Raji (cell line): ENCODE results near the gene AIRE.

Experiments used
- POLR2A ChIP-seq: IDR thresholded peaks from 2 replicates; pipeline ENCODE4 v1.6.1; 2011; ENCODE audit warnings: low read depth, low read length, control low read depth; ENCODE audit not compliant: insufficient read depth

AIRE gene

GRCh38 chr21:44325386-44326271 lies 40.0 kb downstream of the AIRE start:
- no peak for TF ChIP-seq POLR2A

- no peak for TF ChIP-seq POLR2A
Measured at GRCh38 chr21:44326272-44326647, 40.6 kb downstream of the AIRE start.

DNA sequence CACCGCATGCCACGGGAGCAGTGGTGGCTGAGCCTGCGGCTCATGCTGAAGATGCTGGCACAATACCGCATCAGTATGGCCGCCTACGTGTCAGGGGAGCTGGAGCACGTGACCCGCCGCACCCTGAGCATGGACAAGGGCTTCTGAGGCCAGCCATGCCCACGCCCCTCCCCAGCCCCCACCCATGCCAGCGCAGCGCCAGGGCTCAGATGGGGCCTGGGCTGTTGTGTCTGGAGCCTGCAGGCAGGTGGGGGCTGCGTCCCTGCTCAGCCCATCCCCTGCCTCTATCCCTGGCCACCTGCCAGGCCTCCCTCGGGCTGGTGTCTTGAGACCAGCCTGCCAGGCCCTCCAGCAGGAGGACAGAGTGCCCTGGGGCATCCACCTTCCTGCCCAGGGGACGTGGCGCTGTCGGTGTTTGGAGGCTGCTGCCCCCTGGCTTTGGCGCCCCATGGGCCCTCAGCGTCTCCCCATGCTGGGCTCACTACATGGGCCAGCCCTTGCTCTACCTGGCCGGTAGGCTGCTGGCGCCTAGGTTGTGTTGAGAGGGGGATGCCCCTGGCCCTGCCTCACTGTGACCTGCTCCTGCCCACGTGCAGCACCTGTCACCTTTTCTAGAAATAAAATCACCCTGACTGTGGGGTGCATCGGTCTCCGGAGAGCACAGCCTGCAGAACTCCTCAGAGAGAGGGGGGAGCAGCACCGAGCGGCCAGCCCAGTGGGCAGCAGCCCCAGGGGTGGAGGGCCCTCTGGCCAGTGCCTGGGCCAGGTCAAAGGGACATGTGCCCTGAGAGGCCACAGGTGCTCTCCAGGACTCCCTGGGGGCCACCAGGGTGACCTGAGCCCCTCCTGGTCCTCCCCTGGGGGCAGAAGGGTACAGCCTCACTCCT lies 41.3 kb downstream of the AIRE start:
- TF ChIP-seq POLR2A = no peak

DNA sequence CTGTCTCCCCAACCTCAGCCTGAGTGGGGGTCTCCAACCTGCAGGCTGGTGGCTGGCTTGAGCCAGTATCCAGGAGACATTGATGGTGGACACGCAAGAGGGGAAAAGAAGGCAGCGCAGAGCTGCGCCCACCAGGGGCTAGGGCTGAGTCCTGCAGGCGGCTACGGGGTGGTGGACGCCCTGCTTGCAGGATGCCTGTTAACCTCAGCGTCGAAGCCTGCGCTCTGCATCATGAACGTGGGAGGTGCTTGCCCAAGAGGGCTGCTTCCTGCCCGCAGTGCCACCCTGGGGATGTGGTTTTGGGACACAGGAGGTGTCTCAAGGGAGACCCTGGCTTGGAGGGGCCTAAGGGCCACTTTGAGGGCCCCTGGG lies 41.9 kb downstream of the AIRE start:
- TF ChIP-seq POLR2A = no peak

GRCh38 chr21:44328242-44328895 lies 42.7 kb downstream of the AIRE start:
- TF ChIP-seq POLR2A = no peak

DNA sequence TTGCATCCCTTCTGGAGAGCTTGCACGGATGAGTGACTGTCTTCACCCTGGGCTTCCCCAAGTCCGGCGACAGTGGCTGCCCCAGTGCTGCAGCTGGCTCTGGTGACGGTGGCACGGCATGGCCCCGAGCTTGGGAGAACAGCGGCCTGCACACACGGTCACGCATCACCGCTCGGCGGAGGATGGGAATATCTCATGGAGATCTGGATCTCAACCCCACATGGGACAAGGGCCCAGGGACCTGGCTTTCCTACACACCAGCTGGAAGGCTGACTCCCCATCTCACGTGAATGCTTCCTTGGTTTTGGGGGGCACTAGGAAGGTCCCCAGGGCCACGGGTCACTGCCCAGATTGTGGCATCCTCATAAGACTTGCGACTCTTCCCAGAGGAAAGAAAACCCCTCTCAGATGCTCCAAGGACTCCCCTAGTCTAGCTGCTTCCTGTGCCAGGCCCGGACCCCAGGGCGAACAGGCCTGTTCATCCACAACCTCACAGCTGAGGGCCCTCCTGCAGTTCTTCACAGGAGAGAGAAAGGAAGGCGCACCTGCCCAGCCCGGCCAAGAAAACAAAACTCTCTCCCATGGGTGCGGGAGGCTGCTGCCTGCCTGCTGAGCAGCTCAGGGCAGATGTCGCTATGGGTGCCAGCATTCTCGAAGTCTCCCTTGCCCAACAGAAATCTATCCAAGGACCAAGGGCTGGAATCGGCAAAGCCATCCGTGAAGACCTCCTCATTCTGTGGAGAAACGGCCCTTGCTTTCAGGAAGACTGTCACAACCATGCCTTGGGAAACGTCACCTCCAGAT lies 43.6 kb downstream of the AIRE start:
- no peak for TF ChIP-seq POLR2A

DNA sequence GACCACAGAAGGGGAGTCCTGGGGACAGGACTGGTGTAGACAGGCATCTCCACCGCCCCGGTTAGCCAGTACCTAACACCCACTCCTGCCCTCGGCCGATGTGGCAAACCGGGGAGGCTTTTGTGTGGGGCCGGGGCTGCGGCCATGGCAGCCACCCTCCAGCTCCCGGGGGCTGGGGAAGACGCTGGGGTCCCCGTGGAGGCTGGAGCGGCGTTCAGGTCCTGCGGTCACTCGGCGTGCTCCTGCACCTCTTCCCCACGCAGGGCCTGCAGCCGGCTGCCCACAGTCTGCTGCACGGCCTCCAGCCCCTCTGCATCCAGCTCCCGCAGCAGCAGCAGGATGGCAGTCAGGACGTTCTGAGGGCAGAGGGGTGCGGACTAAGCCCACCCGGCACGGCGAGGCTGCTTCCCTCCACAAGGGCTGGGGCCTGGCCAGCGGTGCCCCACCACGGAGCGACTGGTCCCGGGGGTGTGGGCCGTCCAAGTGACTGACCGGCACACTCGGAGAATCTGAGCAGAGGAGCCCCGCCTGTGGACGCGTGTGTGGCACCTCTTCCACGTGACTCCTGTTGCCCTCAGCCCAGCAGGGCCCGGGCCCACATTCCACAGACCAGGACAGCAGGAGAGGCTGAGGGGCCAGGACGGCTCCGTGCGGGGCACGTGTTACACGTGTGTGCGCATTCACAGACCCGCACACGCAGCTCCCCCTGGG lies 44.5 kb downstream of the AIRE start:
- no peak for TF ChIP-seq POLR2A

GRCh38 chr21:44330698-44331097 lies 45.0 kb downstream of the AIRE start:
- no peak for TF ChIP-seq POLR2A

DNA sequence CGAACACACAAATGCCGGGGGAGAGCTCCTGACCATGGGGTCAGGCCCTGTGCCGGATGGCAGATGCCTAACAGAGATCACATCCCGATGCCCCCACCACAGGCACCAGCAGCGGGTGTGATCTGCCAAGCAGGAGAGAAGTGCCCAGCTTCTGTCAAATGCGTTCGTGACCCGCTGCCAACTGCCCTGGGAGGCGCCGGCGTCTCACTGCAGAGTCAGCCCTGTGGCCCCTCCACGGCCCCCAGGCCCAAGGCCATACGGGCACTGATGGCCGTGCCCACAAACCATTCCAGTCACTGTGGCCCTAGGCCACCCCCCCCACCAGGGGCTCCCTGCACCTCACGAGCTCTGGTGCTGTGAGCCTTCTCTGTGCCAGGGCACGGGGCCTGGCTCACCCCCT lies 45.5 kb downstream of the AIRE start:
- TF ChIP-seq POLR2A = no peak

- no peak for TF ChIP-seq POLR2A
Measured at GRCh38 chr21:44331650-44332307, 46.1 kb downstream of the AIRE start.

- no peak for TF ChIP-seq POLR2A
Measured at GRCh38 chr21:44332383-44332782, 46.7 kb downstream of the AIRE start.

DNA sequence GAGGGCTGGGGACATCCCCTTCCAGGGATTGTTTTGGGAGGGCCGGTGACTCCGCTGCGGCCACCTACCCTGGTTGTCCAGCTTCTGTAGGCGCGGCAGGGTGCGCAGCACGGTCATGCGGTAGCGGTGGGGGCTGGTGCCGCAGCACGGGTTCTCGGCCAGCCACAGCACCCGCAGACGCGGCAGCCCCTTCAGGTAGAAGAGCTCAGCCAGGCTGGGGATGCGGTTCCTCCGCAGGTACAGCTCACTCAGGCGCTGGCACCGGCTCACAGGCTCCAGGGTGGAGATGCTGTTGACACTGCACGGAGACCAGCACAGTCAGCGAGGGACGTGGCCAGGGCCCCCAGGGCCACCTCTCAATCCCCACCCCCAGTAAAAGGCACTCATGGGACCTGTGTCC lies 47.3 kb downstream of the AIRE start:
- no peak for TF ChIP-seq POLR2A

- no peak for TF ChIP-seq POLR2A
Measured at GRCh38 chr21:44333509-44334328, 48.0 kb downstream of the AIRE start.
